ENCODE results near the gene CDY1B.
"Not testable (repeated sequence)": the region's sequence is repeated elsewhere in the genome, so short reads cannot be mapped to it uniquely, and the experiment has no call there.

- TF ChIP-seq, protein P1, sequence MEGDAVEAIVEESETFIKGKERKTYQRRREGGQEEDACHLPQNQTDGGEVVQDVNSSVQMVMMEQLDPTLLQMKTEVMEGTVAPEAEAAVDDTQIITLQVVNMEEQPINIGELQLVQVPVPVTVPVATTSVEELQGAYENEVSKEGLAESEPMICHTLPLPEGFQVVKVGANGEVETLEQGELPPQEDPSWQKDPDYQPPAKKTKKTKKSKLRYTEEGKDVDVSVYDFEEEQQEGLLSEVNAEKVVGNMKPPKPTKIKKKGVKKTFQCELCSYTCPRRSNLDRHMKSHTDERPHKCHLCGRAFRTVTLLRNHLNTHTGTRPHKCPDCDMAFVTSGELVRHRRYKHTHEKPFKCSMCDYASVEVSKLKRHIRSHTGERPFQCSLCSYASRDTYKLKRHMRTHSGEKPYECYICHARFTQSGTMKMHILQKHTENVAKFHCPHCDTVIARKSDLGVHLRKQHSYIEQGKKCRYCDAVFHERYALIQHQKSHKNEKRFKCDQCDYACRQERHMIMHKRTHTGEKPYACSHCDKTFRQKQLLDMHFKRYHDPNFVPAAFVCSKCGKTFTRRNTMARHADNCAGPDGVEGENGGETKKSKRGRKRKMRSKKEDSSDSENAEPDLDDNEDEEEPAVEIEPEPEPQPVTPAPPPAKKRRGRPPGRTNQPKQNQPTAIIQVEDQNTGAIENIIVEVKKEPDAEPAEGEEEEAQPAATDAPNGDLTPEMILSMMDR (IDR thresholded peaks at IDR 0.05; ENCODE audit: poor library complexity), result not testable (repeated sequence)
- not testable (repeated sequence) for TF ChIP-seq EZH2 (IDR thresholded peaks at IDR 0.05; ENCODE audit: borderline replicate concordance); EZH2phosphoT487 (IDR thresholded peaks at IDR 0.05; ENCODE audit: low read depth, severe bottlenecking, unreplicated experiment)
Measured at GRCh38 chrY:24043209-24043608, 4.6 kb downstream of the CDY1B start.
